T-helper 1 cell treated with Interleukin-12 subunit alpha and Interleukin-12 subunit beta and Interleukin-4 antibody, amounts not matched to agents 30 μg/mL and 1 μg/mL, for 36 hours (primary cell): ENCODE results near the gene BAZ1A.
A peak's percentile ranks its signal among the peaks of the same experiment; 100 is the strongest.
"Not testable (repeated sequence)": the region's sequence is repeated elsewhere in the genome, so short reads cannot be mapped to it uniquely, and the experiment has no call there.

ENCODE experiments used
- H3K27ac Mint-ChIP-seq: one replicate; pipeline ENCODE4 v1.8.0; 2021; ENCODE audit warnings: mild to moderate bottlenecking, mixed read lengths
- H3K27me3 Mint-ChIP-seq: one replicate; pipeline ENCODE4 v1.8.0; 2021; ENCODE audit warnings: low read depth, mixed read lengths
- H3K36me3 Mint-ChIP-seq: one replicate; pipeline ENCODE4 v1.8.0; 2021; ENCODE audit warnings: low read depth, mixed read lengths
- H3K4me1 Mint-ChIP-seq: one replicate; pipeline ENCODE4 v1.8.0; 2021; ENCODE audit warnings: low read depth, mixed read lengths
- H3K4me3 Mint-ChIP-seq: one replicate; pipeline ENCODE4 v1.8.0; 2021; ENCODE audit warnings: mild to moderate bottlenecking, moderate library complexity, mixed read lengths
- H3K9me3 Mint-ChIP-seq: one replicate; pipeline ENCODE4 v1.8.0; 2021; ENCODE audit warnings: mixed read lengths

The BAZ1A gene

DNA sequence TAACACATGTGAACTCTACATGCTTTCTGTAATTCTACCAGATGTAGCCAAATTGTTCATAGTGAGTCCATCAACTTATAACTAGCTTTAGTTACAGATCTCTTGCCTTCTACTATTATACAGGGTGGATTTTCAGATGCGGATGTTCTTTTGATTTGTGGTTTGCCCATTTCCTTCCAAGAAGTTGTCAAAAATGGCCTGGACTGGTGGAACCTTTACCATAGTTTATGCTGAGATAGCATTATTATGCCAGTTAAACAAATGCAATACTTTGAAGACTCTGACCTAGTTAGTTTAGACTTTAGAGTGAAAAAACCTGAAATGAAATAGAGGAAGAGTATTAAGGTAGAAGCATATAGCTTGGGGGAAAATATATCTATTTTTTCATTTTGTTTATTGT is 133.3 kb downstream of the BAZ1A start:
- Mint-ChIP-seq H3K9me3 (peaks cover 7% of the 10 kb centered on the region), H3K4me3 (no peak overlapping the region), H3K27me3 (peaks cover 9% of the 10 kb centered on the region), H3K4me1 (peaks cover 9% of the 10 kb centered on the region), H3K27ac (no peak overlapping the region), H3K36me3 (no peaks in the 10 kb centered on the region)

DNA sequence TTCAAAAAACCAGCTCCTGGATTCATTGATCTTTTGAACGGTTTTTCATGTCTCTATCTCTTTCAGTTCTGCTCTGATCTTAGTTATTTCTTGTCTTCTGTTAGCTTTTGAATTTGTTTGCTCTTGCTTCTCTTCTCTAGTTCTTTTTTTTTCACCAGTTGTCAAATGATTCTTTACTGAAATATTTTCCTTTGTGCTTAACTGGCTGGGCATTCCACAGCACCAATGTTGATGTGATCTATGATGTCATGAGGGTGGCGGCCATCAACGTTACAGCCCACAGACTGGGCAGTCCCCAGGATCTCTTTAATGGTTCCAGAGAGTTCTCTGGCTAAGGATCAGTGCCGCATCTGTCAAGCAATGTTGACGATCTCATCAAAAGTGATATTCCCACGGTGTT is 135.0 kb downstream of the BAZ1A start:
- H3K9me3 Mint-ChIP-seq, H3K4me3 Mint-ChIP-seq, H3K27ac Mint-ChIP-seq, H3K27me3 Mint-ChIP-seq, H3K36me3 Mint-ChIP-seq, H3K4me1 Mint-ChIP-seq: not testable (repeated sequence)

- peaks cover 17% of the 10 kb centered on the region for H3K27me3 Mint-ChIP-seq
- H3K4me3 Mint-ChIP-seq, H3K36me3 Mint-ChIP-seq, H3K27ac Mint-ChIP-seq, H3K9me3 Mint-ChIP-seq, H3K4me1 Mint-ChIP-seq: not testable (repeated sequence)
These were observed 138.1 kb downstream of the BAZ1A start for GRCh38 chr14:34737079-34737478.

- no peaks in the 10 kb centered on the region for H3K36me3 Mint-ChIP-seq
- no peaks in the 10 kb centered on the region for H3K4me1 Mint-ChIP-seq
- no peak overlapping the region for H3K27ac Mint-ChIP-seq
- H3K9me3 Mint-ChIP-seq = no peaks in the 10 kb centered on the region
- peaks cover 18% of the 10 kb centered on the region for H3K27me3 Mint-ChIP-seq
- no peak overlapping the region for H3K4me3 Mint-ChIP-seq
These were observed 141.9 kb downstream of the BAZ1A start for GRCh38 chr14:34733245-34733644.

DNA sequence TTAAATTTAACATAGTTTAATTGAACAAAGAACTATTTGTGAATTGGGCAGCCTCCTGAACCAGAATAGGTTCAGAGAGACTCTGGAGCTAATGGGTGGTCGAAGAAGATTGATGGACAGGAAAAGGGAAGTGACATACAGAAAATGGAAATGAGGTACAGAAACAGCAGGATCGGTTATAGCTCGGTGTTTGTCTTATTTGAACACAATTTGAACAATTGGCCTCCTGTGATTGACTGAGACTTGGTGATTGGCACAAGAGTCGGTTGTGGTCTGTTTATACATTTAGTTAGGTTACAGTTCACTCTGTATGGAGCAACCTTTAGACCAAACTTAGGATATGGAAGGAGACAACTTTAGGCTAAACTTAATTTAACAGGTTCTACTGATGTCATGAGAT is 142.4 kb downstream of the BAZ1A start:
- H3K4me1 Mint-ChIP-seq = no peaks in the 10 kb centered on the region
- no peak overlapping the region for H3K4me3 Mint-ChIP-seq

DNA sequence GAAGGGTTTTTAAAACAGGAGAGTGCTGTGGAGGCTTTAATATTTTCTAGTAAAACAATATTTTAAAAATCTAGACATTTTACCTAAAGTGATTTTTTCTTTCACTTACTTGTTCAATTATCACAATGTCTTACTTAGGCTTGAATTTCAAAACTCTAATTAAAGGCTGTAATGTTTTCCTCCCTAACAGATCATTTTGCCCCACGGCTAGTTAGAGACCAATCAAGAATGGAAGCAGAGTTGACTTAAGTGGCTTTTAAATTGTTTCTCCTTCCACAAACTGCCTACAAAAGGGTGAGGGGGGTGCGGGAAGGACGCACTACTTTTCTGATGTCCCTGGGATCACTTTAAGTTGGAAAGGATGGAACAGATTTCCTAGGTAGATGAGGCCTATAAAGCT is 151.3 kb downstream of the BAZ1A start:
- no peak overlapping the region for H3K4me3 Mint-ChIP-seq
- H3K9me3 Mint-ChIP-seq = no peaks in the 10 kb centered on the region
- H3K36me3 Mint-ChIP-seq = no peaks in the 10 kb centered on the region
- no peak overlapping the region for H3K27ac Mint-ChIP-seq
- peaks cover 29% of the 10 kb centered on the region for H3K27me3 Mint-ChIP-seq
- peaks cover 5% of the 10 kb centered on the region for H3K4me1 Mint-ChIP-seq

More for the DNA sequence above, 142.4 kb downstream of the BAZ1A start:
- H3K36me3 Mint-ChIP-seq = no peaks in the 10 kb centered on the region
- H3K27me3 Mint-ChIP-seq = peaks cover 18% of the 10 kb centered on the region
- H3K27ac Mint-ChIP-seq = no peak overlapping the region
- no peaks in the 10 kb centered on the region for H3K9me3 Mint-ChIP-seq

DNA sequence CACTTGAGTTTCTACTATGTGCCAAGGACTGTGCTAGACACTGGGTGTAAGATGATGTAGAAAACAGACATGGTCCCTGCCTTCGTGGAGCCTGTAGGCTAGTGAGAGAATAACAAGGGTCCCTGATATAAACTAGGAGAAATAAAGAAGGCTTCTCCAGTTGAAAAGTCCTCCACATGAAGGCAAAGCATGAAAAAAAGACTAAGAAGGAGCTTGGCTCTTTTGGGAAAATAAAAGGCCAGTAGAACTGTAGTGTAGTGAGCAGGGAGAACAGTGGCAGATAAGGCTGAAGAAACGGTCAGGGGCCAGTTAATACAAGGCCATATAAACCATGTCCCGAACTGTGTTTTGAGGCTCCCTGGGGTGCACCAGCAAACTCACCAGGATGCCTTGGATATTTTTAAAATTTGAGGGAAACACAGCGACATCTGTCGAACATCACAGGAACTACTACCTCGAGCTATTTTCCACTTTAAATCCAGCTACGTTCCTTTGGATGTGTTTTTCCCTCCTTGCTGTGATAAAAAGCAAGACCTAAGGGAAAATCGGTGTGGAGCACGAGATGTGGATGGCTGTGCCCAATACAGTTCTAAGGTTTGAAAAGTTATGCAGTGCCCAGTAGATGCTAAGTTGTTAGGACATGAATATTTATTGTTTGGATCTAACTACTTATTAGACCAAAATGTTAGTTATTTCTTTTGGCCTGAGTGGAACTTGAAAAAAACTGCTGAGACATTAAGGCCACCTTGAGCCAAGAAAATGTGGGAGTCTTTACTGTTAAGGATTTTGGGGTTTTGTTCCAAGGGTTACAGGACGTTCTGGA is 152.2 kb downstream of the BAZ1A start:
- Mint-ChIP-seq H3K27ac (no peak overlapping the region), H3K9me3 (no peaks in the 10 kb centered on the region), H3K27me3 (peaks cover 32% of the 10 kb centered on the region), H3K4me3 (no peak overlapping the region), H3K4me1 (peaks cover 8% of the 10 kb centered on the region), H3K36me3 (no peaks in the 10 kb centered on the region)

GRCh38 chr14:34721129-34721528 is 154.0 kb downstream of the BAZ1A start:
- Mint-ChIP-seq H3K36me3 (no peaks in the 10 kb centered on the region), H3K9me3 (no peaks in the 10 kb centered on the region), H3K27me3 (peaks cover 29% of the 10 kb centered on the region), H3K4me3 (no peak overlapping the region), H3K27ac (no peak overlapping the region), H3K4me1 (peaks cover 8% of the 10 kb centered on the region)

- Mint-ChIP-seq H3K27ac (no peak overlapping the region), H3K36me3 (peaks cover 1% of the 10 kb centered on the region), H3K9me3 (no peaks in the 10 kb centered on the region), H3K4me1 (peaks cover 16% of the 10 kb centered on the region), H3K4me3 (no peak overlapping the region), H3K27me3 (peaks cover 29% of the 10 kb centered on the region)
These were observed 156.3 kb downstream of the BAZ1A start for GRCh38 chr14:34718750-34719304.

DNA sequence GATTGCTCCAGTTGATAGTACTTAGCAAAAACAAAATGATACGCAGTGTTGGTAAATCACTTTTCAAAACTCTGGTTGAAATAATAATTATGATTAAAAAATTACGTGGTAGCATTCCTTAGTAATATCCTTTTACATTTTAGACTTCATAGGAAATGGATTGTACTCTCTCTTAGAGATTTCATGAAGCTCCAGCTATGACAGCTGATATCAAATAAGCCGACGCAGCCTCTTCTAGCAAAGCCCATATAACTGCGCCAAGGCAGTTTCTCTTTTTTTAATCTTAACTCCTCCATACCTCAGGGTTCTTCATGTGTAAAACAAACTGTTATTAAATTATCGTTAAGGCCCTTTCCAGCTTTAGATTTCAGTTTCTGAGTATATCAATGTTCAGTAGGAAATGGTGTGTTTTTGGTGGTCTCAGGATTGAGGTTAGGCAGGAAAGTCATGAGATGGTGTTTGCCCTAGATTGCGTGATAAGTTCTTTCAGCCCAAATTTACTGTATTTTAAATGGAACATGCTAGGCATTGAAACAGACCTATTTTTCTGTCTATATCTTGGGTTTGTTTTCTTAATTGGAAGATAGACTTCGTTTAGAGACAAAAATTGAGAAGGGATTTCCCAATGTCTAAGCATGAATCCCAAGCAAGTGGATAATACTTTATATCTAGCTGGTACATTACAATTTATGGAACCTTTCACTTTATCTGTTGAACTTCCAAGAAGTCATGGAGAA is 159.9 kb downstream of the BAZ1A start:
- H3K27ac Mint-ChIP-seq = peak overlapping the region; percentile 77
- peaks cover 15% of the 10 kb centered on the region for H3K36me3 Mint-ChIP-seq
- H3K27me3 Mint-ChIP-seq = peaks cover 19% of the 10 kb centered on the region
- H3K4me1 Mint-ChIP-seq = peaks cover 25% of the 10 kb centered on the region
- H3K4me3 Mint-ChIP-seq = peak overlapping the region; percentile 75
- no peaks in the 10 kb centered on the region for H3K9me3 Mint-ChIP-seq

- Mint-ChIP-seq H3K4me1 (peaks cover 25% of the 10 kb centered on the region), H3K4me3 (peak within 1 kb of the TSS; percentile 89), H3K9me3 (no peaks in the 10 kb centered on the region), H3K36me3 (peaks cover 15% of the 10 kb centered on the region), H3K27me3 (peaks cover 13% of the 10 kb centered on the region), H3K27ac (peak within 1 kb of the TSS; percentile 87)
These were observed 160.6 kb downstream of the BAZ1A start, which contains the start of gene CFL2 for GRCh38 chr14:34714320-34715126. Gene CFL2, minus strand, starts transcription at chr14:34714593. Its CDS starts 53 bp downstream, at chr14:34714540.

DNA sequence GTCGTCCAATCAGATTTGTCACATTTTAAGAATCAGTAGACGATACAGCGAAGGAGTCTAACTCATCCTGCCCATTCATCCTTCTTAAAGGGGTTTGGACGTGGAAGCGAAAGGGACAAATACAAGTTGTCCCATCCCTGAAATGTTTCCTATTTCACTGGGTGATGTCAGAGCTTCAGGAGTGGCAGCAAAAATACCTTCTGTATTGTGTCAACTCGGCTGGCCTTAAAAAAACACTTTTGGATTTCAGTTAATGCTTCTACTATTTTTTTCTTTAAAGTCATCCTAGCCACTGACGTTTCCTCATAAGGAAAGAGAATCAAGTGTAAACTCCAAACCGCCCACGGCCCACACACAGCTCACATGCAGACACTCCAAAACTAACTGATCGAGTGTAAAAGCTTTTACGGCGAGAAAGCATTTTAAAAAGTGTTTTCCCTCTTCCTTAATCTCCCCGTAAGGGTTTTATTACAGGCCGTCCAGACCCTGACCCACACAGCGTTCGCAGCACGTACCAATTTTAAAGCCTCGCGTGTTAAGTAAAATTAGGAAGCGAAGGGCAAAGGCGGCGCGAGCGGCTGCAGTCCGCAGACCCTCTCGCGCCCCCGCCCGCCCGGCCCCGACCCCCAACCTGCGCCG is 161.4 kb downstream of the BAZ1A start:
- Mint-ChIP-seq H3K4me3 (peak overlapping the region; percentile 89), H3K27ac (peak overlapping the region; percentile 87), H3K36me3 (peaks cover 15% of the 10 kb centered on the region), H3K9me3 (no peaks in the 10 kb centered on the region), H3K27me3 (peaks cover 8% of the 10 kb centered on the region), H3K4me1 (peaks cover 25% of the 10 kb centered on the region)

DNA sequence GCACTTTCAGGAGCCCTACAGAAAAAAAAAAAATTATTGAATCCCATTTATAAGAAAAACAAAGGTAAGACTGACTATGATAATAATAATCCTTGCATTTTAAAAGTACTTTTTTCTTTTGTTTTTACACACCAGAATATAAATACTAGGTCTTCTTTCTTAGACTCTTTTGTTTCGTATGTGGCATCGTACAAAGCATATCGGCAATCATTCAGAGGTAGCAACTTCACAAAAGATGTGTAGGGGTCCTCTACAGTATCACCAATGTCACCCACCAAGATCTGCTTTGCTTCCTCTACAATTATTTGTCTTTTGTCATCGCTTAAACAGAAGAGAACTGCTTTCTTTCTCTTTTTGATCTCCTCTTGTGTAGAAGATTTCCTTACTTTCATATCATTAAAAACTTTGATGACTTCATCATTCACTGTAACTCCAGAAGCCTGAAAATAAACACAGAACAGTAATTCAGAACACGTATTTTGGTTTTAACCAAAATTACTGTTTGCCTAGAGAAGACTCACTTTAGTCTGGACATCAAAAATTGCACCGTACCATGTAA is 162.0 kb downstream of the BAZ1A start:
- no peaks in the 10 kb centered on the region for H3K9me3 Mint-ChIP-seq
- peak overlapping the region; percentile 89 for H3K4me3 Mint-ChIP-seq
- H3K27me3 Mint-ChIP-seq = peaks cover 6% of the 10 kb centered on the region
- H3K4me1 Mint-ChIP-seq = peaks cover 25% of the 10 kb centered on the region
- peaks cover 15% of the 10 kb centered on the region for H3K36me3 Mint-ChIP-seq
- peak overlapping the region; percentile 87 for H3K27ac Mint-ChIP-seq
